ENCODE data around the gene SRSF4. TPM values are rescaled to one million over a fixed set of nuclear protein-coding genes. Genes with fewer than 3 reads are reported as not detected.

SRSF4 gene
- total and polyA plus RNA-seq, 2 of the 8 experiments (the other 6 are each of a cell fraction or from before 2014, with no cell fraction given) = 34.9 to 86.5 TPM

DNA sequence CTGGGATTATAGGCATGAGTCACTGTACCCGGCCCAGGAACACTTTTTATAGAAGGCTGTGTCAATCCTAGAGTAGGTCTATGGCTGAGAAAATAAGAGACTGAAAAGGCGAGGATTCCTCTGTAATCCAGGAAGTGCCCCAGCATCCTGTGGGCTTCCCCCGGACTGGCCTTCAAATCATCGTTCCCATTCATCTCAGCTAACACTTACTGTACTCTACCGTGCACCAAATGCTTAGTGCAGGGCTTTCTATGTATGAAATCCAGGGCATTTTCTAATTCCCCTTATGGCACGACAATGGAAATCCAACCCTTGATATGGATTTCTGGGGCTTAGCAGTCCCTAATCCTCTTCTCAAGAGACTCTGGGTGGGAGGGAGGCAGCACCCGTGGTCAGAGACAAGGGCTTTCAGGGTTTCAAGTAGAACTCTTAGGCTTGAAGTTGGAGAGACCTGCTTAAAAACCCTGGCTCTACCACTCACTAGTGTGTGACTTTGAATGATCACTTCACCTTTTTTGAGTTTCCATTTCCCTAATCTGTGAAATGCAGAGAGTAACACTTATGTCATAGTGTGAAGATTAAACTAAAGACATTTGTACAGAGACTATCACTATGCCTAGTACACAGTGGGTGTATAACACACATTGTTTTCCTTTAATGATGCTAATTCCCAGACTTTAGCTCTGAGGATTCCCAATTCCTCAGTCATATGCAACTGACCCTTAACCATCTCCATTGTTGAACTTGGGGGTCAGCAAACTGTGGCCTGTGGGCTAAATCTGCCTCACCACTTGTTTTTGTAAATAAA lies 28.8 kb upstream of the SRSF4 start:
- H3K4me1 ChIP-seq (replicated peaks in 1 of 4; ENCODE audit: control insufficient read depth in 3 of 4, insufficient read depth in 4 of 4, low read length in 3 of 4) = no peaks in the 10 kb centered on the region
- TF ChIP-seq, protein P1, sequence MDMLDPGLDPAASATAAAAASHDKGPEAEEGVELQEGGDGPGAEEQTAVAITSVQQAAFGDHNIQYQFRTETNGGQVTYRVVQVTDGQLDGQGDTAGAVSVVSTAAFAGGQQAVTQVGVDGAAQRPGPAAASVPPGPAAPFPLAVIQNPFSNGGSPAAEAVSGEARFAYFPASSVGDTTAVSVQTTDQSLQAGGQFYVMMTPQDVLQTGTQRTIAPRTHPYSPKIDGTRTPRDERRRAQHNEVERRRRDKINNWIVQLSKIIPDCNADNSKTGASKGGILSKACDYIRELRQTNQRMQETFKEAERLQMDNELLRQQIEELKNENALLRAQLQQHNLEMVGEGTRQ (IDR thresholded peaks at IDR 0.05; ENCODE audit: low read length) = no peak
- no peak for TF ChIP-seq CHD1 (IDR thresholded peaks at IDR 0.05; ENCODE audit: low read depth, low read length)
- TF ChIP-seq POU5F1 (IDR thresholded peaks at IDR 0.05; ENCODE audit: low read depth, low read length) = no peak

More for the DNA sequence above, 28.8 kb upstream of the SRSF4 start:
- Histone ChIP-seq H2BK15ac (ENCODE audit: low read length) (no peak overlapping the region), H2BK20ac (ENCODE audit: low read length) (no peak overlapping the region), H3K27me3 (replicated peaks in 1 of 4; ENCODE audit: control insufficient read depth in 3 of 4, extremely low read depth in 1 of 4, insufficient read depth in 3 of 4, low read length in 3 of 4) (no peaks in the 10 kb centered on the region), H3K9ac (replicated peaks in 1 of 4; ENCODE audit: extremely low read depth in 1 of 4, low read depth in 3 of 4, low read length in 3 of 4) (no peak overlapping the region), H3K79me2 (ENCODE audit: control insufficient read depth in 1 of 2, insufficient read depth in 2 of 2, low read length in 2 of 2) (no peaks in the 10 kb centered on the region), H3K79me1 (ENCODE audit: low read depth, low read length) (no peaks in the 10 kb centered on the region), H2BK12ac (ENCODE audit: low read depth, low read length) (no peak overlapping the region), H3K4me3 (ENCODE audit: extremely low read depth in 1 of 4, insufficient read depth in 2 of 4, low read depth in 3 of 4, low read length in 4 of 4) (no peak overlapping the region), H3K4me2 (ENCODE audit: insufficient read depth in 1 of 2, low read depth in 2 of 2, low read length in 2 of 2) (no peak overlapping the region), H3K18ac (ENCODE audit: extremely low read depth, low read length) (no peak overlapping the region), H3K14ac (ENCODE audit: insufficient read length) (no peak overlapping the region), H3K23ac (ENCODE audit: insufficient read length) (no peak overlapping the region), H2AK5ac (ENCODE audit: low read depth, low read length) (no peak overlapping the region), H3K27ac (ENCODE audit: low read depth, low read length) (no peak overlapping the region), H4K5ac (ENCODE audit: insufficient read length, low read depth, low read length) (no peak overlapping the region), H2BK5ac (ENCODE audit: low read depth, low read length) (no peak overlapping the region), H4K91ac (replicated peaks; ENCODE audit: insufficient read length, low read length) (no peak overlapping the region), H3K9me3 (ENCODE audit: insufficient read depth in 2 of 2, low read depth in 1 of 2, low read length in 1 of 2) (no peaks in the 10 kb centered on the region), H3K4ac (replicated peaks; ENCODE audit: insufficient read length, low read depth, low read length) (no peak overlapping the region), H3K56ac (replicated peaks; ENCODE audit: insufficient read length, low read depth, low read length) (no peak overlapping the region), H4K8ac (ENCODE audit: extremely low read depth, insufficient read depth, low read length) (no peak overlapping the region), H4K20me1 (replicated peaks in 1 of 2; ENCODE audit: control insufficient read depth in 1 of 2, insufficient read depth in 2 of 2, low read length in 2 of 2) (peaks cover 0 to 1% of the 10 kb centered on the region in 2 experiments), H3K36me3 (ENCODE audit: control insufficient read depth in 2 of 4, insufficient read depth in 4 of 4, low read length in 3 of 4) (peaks cover 5 to 38% (median 25%) of the 10 kb centered on the region in 4 experiments; a peak in 5 of 8 replicates), H2BK120ac (replicated peaks; ENCODE audit: low read depth, low read length) (no peak overlapping the region), H2AFZ (ENCODE audit: low read length) (no peak overlapping the region), H3K23me2 (ENCODE audit: low read depth, low read length) (no peaks in the 10 kb centered on the region)
- no peak for FAIRE-seq
- WGBS, 2 experiments (ENCODE audit: extremely low coverage in 1 of 2, insufficient coverage in 1 of 2, insufficient read length in 1 of 2, insufficient replicate concordance in 2 of 2, low coverage in 1 of 2, low lambda C conversion rate in 2 of 2, missing lambda C conversion rate in 1 of 2) = 94% methylated on average over 7 of the region's 7 CpGs; no CpG with 5 or more reads in 1 of the 2 experiments
- ChIA-PET CTCF (ENCODE audit: partially characterized antibody) (interaction anchor here (0.7 to 1.3 kb wide), 2 partner anchors 8 to 13 kb away, joined by 3 to 4 read pairs; no protein-coding TSS in a partner anchor), POLR2A (ENCODE audit: partially characterized antibody) (interaction anchor here (0.7 kb wide), 1 partner anchor 88 kb away, joined by 3 read pairs; no protein-coding TSS in a partner anchor)
- DNase-seq (ENCODE audit: low read depth in 1 of 2, low spot score in 2 of 2) = no peak

All from H1 (cell line).